HG02759 (cell line): Measurements from ENCODE around the gene MPP2.
"Not testable (repeated sequence)": the region's sequence is repeated elsewhere in the genome, so short reads cannot be mapped to it uniquely, and the experiment has no call there.

Experiments
- ATAC-seq: cut with Tn5 transposase; IDR thresholded peaks from one replicate; pipeline ENCODE4 v1.9.1; 2021; ENCODE audit warnings: mild to moderate bottlenecking, moderate library complexity; ENCODE audit not compliant: unreplicated experiment

Gene MPP2

GRCh38 chr17:43877451-43878155 lies 29.7 kb downstream of the MPP2 start:
- ATAC-seq, result no peak

- ATAC-seq, result no peak
Observed at GRCh38 chr17:43877031-43877430, 30.3 kb downstream of the MPP2 start.

DNA sequence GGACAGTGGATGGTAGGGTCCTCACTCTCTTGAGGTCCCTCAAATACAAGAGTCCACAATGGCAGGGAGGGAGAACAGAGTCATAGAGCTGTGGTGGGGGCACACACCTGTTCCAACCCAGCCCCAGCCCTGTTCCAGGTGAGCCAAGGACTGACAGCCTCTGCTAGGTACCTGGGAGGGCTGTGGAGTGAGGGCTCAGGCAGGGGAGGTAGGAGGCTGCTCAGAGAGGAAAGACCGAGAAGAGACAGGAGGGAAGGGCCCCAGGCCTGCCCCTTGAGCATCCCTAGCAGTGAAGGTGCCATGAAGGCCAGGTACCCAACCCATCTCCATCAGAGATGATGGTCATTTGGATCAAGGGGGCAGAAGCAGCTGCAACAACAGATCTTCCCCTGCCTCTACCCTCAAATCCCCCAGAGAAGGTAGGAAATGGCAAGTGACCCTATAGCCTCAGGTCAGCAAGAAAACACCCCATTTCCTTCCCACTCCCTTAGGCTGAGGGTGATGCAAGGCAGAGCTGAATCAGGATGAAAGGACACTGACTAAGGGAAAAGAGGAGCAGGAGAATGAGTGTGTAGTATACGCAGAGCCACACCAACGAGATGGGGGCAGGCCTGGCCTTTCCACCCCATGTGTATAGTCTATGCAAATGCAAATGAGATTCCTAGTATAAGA lies 31.7 kb downstream of the MPP2 start:
- ATAC-seq, result no peak

GRCh38 chr17:43874293-43874692 lies 33.0 kb downstream of the MPP2 start:
- ATAC-seq, result no peak

- ATAC-seq, result no peak
Observed at GRCh38 chr17:43873815-43874214, 33.5 kb downstream of the MPP2 start.

GRCh38 chr17:43873091-43873490 lies 34.2 kb downstream of the MPP2 start:
- ATAC-seq, result no peak

DNA sequence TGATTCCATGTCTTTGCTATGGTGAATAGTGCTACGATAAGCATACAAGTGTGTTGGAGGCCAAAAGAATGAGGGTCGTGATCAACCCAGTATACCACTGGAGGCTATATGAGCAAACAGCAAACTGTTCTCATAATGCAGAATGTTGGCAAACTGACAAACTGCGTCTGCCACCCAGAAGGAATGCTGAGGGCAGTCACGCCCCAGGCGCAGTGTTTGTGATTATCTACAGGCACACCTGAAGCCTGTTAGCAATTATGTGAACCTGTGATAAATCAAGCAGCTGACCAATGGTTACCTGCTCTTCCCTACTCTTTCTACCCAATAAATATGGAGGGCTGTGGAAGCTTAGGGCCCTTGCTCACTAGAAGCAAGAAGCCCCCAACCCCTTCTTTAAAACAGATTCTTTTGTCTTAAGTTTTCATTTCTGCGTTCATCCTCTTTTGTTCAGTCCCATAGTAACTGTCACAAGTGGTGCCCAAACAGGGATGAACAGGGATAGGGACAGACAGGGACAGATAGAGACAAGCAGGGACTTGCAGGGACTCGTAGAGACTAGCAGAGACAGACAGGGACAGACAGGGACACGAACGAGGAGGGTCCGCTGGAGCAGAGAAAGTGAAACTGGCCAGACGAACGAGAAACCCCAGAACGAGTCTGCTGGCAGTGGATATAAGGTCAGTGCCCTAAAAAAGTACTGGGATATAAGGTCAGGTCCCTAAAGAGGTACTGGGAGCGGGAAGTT lies 35.2 kb downstream of the MPP2 start:
- no peak for ATAC-seq

DNA sequence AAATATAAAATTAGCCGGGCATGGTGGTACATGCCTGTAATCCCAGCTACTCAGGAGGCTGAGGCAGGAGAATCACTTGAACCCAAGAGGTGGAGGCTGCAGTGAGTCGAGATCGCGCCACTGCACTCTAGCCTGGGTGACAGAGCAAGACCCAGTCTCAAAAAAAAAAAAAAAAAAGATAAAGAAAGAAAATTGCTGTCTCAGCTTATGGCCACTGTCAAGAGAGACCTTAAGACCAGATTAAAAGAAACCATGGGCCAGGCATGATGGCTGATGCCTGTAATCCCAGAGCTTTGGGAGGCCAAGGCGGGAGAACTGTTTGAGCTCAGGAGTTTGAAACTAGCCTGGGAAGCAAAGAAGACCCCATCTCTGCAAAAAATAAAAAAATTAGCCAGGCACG lies 38.3 kb downstream of the MPP2 start:
- ATAC-seq, result not testable (repeated sequence)

DNA sequence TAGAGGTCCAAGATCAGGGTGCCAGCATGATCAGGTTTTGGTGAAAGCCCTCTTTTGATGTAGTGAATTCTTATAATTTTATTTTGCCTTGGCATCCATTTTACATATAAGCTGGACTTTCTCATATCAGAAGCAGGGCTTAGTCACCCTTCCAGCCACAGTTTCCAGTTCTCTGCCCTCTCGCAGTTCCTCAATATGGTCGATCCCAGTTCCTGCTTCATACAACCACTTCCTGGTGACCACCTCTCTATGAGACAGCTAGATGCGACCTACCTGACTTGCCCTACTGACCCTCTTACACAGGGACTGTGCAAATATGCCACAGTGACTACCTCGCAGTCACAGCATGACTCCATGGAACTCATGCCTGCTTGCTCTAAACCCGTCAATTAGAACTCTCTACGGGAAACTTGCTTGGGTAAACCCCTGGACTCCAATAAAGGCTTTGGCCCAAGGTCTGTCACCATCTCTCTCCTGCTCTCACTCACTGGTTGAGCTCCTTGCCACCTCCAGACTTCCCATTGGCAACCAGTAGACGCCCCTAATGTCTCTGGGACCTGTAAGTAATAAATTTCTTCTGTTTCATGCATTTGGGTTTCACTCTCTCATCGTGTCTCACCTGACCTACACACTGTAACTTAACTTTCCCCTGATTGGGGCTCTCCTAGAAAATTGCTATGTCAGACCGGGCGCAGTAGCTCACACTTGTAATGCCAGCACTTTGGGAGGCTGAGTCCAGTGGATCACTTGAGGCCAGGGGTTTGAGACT lies 38.9 kb downstream of the MPP2 start:
- ATAC-seq, result no peak

GRCh38 chr17:43864161-43864984 lies 43.0 kb downstream of the MPP2 start:
- ATAC-seq, result no peak

DNA sequence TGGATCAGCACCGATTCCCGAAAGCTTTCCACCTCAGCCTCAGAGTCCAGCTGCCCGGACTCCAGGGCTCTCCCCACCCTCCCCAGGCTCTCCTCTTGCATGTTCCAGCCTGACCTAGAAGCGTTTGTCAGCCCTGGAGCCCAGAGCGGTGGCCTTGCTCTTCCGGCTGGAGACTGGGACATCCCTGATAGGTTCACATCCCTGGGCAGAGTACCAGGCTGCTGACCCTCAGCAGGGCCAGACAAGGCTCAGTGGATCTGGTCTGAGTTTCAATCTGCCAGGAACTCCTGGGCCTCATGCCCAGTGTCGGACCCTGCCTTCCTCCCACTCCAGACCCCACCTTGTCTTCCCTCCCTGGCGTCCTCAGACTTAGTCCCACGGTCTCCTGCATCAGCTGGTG lies 45.4 kb downstream of the MPP2 start:
- ATAC-seq, result no peak

DNA sequence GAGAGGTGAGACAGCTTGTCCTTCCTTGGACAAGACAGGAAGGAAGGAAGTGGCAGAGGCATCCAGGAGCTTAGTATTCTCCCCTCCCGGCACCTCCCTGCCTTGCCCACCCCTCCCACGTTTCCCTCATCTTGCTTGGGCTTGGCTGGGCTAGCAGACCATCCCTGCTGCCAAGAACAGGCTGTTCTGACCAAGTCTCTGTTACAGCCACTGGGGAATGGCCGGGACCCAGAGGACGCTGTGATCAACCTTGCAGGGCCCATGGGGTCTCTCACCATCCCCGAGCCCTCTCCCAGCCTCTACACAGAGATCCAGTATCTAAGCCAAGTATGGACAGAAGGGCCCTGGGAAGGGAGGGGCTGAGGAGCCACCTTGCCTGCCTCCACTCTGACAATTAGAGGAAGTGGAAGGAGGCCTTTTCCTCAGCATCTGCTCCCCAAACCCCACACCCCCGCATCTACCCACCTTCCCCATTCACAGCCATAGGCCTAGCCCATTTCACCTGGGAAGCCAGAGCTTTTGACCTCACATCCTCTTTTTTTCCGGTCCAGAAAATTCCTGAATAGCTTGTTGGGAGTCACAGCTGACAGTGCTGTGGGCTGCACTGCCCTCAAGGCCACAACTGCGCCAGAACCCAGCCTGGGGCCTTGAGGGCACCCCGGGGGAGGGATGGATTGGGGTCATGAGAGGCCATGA lies 46.3 kb downstream of the MPP2 start:
- ATAC-seq, result no peak

- no peak for ATAC-seq
Observed at GRCh38 chr17:43860077-43860725, 47.1 kb downstream of the MPP2 start.

DNA sequence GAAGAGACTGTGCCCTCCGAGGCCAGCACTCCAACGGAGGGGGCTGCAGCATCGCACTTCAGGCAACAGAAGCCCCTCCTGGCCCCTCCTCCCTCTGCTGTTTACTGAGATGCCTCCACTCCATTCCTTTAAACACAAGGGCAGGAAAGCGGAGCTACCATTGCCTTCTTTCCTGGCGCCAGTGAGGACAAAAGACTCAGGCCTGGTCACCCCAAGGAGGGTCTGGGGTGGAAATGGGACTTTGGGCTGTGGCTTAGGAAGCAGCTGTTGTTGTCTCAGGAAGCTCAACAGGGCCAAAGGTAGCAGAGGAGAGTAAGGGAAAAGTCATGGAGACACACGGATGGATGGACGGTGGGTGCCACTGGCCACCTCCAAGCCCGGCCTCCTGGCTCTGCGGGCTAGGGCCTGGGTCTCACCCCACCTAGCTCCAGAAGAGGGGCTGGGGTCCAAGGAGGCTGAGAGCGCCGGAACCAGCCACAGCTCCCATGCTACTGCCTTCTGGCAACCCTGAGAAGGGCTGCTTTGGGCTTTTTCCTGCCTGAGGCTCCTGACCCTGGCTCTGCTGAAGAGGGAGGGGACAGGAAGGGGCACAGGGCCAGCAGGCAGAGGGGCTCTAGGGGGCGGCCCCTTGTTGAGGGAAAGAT lies 49.3 kb downstream of the MPP2 start:
- ATAC-seq, result no peak

- ATAC-seq, result no peak
Observed at GRCh38 chr17:43857141-43857540, 50.2 kb downstream of the MPP2 start.

DNA sequence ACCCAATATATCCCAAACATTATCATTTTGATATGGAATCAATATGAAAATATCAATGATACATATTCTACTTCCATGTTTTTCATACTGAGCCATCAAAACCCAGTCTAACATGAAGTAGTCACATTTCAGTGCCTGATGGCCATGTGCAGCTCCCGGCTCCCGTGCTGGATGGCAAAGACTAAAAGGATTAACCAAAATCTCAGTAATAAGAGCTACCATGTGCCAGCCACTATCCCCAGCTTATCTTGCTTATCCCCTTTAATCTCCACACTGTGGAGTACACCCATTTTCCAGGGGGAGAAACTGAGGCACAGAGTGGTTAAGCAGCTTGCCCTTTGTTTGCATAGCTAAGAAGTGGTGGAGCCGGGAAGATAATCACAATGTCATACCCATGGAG lies 51.2 kb downstream of the MPP2 start:
- ATAC-seq, result no peak

DNA sequence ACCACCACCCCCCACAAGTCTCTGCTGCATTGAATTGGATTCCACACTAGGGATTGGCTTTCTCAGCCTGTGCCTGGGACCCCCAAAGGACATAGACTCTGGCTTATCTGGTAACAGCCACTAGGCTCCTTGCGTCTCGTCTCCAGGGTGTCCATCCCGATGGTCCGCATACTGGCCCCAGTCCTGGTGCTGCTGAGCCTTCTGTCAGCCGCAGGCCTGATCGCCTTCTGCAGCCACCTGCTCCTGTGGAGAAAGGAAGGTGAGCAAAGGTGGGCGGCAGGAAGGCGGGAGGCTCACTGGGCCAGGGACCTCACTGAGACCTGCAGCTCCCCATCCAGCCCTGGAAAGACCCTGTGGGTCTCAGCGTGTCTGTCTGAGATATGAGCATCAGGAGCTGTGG lies 52.3 kb downstream of the MPP2 start:
- no peak for ATAC-seq

DNA sequence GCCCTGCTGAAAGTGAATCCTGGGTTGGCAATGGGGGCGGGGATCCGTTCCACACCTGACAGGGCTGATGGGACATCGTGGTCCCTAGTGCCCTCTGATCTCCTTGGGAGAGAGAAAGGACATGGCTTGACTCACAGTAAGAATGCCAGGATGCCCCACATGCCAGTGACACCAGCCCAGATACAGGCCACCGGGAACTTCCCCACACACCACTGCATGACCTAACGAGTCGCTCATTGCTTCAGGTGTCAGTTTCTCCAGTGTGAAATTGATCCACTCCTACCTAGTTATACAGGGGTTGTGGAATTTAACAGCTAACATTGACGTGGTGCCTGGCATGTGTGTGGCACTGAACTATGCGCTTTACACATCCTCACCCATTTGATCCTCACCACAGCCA lies 52.8 kb downstream of the MPP2 start:
- ATAC-seq, result no peak

DNA sequence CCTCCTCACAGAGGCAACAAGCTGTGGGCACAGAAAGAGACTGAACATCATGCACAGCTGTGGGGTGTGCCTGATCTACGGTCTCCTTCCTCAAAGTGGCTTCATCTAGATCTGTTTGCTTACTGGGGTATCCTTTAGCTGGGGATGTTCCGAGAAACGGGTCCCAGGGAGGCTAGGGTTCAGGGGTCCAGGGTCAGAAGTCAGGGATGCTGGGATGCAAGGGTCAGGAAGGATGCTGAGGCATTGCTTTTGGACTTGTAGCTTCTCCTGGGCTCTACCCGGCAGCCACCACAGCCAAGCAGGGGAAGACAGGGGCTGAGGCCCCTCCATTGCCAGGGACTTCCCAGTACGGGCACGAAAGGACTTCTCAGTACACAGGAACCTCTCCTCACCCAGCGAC lies 53.8 kb downstream of the MPP2 start:
- no peak for ATAC-seq
